ENCODE results near the gene FOXQ1. TPM values are rescaled to one million over a fixed set of nuclear protein-coding genes. Genes with fewer than 3 reads are reported as not detected.

The FOXQ1 gene
- total and polyA plus RNA-seq, 2 of the 13 experiments (the other 11 are each of a cell fraction or from before 2014, with no cell fraction given) = 35.2 to 39.8 TPM

- TF ChIP-seq TRIM22 (IDR thresholded peaks at IDR 0.05) (no peak), NRL (CRISPR knock-in tag; IDR thresholded peaks at IDR 0.05; ENCODE audit: borderline replicate concordance) (no peak), RNF2 (conservative IDR thresholded peaks at IDR 0.05; ENCODE audit: low read depth) (no peak)
These were observed 10.9 kb downstream of the FOXQ1 start (continued) for GRCh38 chr6:1322696-1323219.

GRCh38 chr6:1324936-1325335 is 13.0 kb downstream of the FOXQ1 start:
- peaks cover 8% of the 10 kb centered on the region; the same call in 1 of the 2 replicates for H3K9me3 ChIP-seq (ENCODE audit: low read length)
- H3K4me1 ChIP-seq (ENCODE audit: insufficient read depth, low read length) = peaks cover 77% of the 10 kb centered on the region
- FAIRE-seq = no peak
- H2AFZ ChIP-seq (ENCODE audit: low read length) = no peak overlapping the region
- WGBS (ENCODE audit: low lambda C conversion rate) = 2% methylated on average over 6 of the region's 7 CpGs
- peak overlapping the region; percentile 72 for H3K4me2 ChIP-seq (ENCODE audit: low read depth, low read length)
- no peaks in the 10 kb centered on the region for H3K27me3 ChIP-seq (ENCODE audit: control insufficient read depth in 1 of 2, insufficient read depth in 2 of 2, low read length in 2 of 2)
- peak; percentile 8 for ATAC-seq
- H3K9ac ChIP-seq (ENCODE audit: insufficient read depth, low read depth, low read length) = peak overlapping the region; percentile 50
- H3K27ac ChIP-seq (ENCODE audit: extremely low read length, insufficient read depth, low read length) = peak overlapping the region; percentile 70
- intact Hi-C loops (cut with micrococcal nuclease; ENCODE audit: unreplicated experiment) (loop anchor here (1.0 to 5.0 kb wide), 2 partner anchors 10 to 268 kb away; no protein-coding TSS in a partner anchor), in situ Hi-C loops (cut with HindIII; ENCODE audit: extremely low pct_ligation_motif_present, low pct_unique_long_range_greater_than_20kb) (no loop called here)
- BruUV-seq (replicated peaks) = TSS peak; percentile 91
- H4K20me1 ChIP-seq (ENCODE audit: insufficient read depth, low read length) = no peaks in the 10 kb centered on the region
- POLR2A ChIA-PET = interaction anchor here (1.1 to 8.2 kb wide), 11 partner anchors 11 to 488 kb away, joined by 3 to 269 read pairs (median 23); partner anchors contain the start of gene FOXQ1
- H3K79me2 ChIP-seq (ENCODE audit: insufficient read depth, low read length) = no peaks in the 10 kb centered on the region
- CTCF ChIA-PET (ENCODE audit: low intra/inter-chr PET ratio, low total read pairs) = no interaction called here
- no peaks in the 10 kb centered on the region for H3K36me3 ChIP-seq (replicated peaks in 1 of 2; ENCODE audit: control insufficient read depth in 1 of 2, insufficient read depth in 2 of 2, low read length in 2 of 2)
- DNase-seq (ENCODE audit: low spot score) = peak; percentile 80
- H3K4me3 ChIP-seq (replicated peaks in 1 of 3; ENCODE audit: insufficient read depth in 1 of 3, low read depth in 2 of 3, low read length in 3 of 3) = peak overlapping the region; percentile 6 to 34 (median 14); a peak in 3 of 6 replicates
- no peak for TF ChIP-seq ATF7-NPFF (CRISPR knock-in tag; IDR thresholded peaks at IDR 0.05; ENCODE audit: low read depth)
- TF ChIP-seq CREM (IDR thresholded peaks at IDR 0.05) = no peak
- TF ChIP-seq CREM (CRISPR knock-in tag; IDR thresholded peaks at IDR 0.05) = no peak
- no peak; the same call in 1 of the 2 replicates for TF ChIP-seq ZNF605 (CRISPR knock-in tag; IDR thresholded peaks at IDR 0.05)
- no peak for TF ChIP-seq ERF (CRISPR knock-in tag; IDR thresholded peaks at IDR 0.05)
- peak; percentile 69; the same call in 1 of the 2 replicates for TF ChIP-seq ZNF414 (CRISPR knock-in tag; IDR thresholded peaks at IDR 0.05)
- 0 out of 2 replicates have a peak, but pooled peaks have one; percentile 36 for TF ChIP-seq HDAC2 (CRISPR knock-in tag; IDR thresholded peaks at IDR 0.05)
- TF ChIP-seq ZNF232 (CRISPR knock-in tag; IDR thresholded peaks at IDR 0.05; ENCODE audit: borderline replicate concordance) = no peak
- TF ChIP-seq ZFY (CRISPR knock-in tag; IDR thresholded peaks at IDR 0.05) = no peak
- TF ChIP-seq, protein P1, sequence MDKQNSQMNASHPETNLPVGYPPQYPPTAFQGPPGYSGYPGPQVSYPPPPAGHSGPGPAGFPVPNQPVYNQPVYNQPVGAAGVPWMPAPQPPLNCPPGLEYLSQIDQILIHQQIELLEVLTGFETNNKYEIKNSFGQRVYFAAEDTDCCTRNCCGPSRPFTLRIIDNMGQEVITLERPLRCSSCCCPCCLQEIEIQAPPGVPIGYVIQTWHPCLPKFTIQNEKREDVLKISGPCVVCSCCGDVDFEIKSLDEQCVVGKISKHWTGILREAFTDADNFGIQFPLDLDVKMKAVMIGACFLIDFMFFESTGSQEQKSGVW (CRISPR knock-in tag; IDR thresholded peaks at IDR 0.05; ENCODE audit: borderline replicate concordance) = no peak
- TF ChIP-seq SPEN (CRISPR knock-in tag; IDR thresholded peaks at IDR 0.05; ENCODE audit: low read depth) = no peak
- TF ChIP-seq ZNF317 (CRISPR knock-in tag; IDR thresholded peaks at IDR 0.05) = no peak
- no peak for TF ChIP-seq GTF3A (CRISPR knock-in tag; conservative IDR thresholded peaks at IDR 0.05)
- no peak for TF ChIP-seq TBP (CRISPR knock-in tag; IDR thresholded peaks at IDR 0.05)
